Measurements from ENCODE around the gene ITGAX.

The ITGAX gene

DNA sequence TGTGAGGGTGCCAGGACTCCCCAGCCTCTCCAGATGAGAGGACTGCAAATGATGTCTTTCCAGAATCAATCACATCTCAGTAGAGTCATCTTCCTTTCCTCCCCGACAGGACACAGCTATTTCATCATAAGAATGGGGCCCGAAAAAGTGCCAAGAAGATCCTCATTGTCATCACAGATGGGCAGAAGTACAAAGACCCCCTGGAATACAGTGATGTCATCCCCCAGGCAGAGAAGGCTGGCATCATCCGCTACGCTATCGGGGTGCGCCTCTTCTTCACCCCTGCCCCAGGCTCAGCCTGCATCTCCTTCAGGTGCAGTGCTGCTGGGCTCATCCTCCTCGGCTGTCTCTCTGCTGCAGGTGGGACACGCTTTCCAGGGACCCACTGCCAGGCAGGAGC lies 52.4 kb downstream of the ITGAX start:
- H3K27me3 ChIP-seq (ENCODE audit: insufficient read depth, low read length, poor library complexity, severe bottlenecking) = no peaks in the 10 kb centered on the region
- peaks cover 20% of the 10 kb centered on the region for H3K4me1 ChIP-seq (ENCODE audit: insufficient read depth, low read length, poor library complexity, severe bottlenecking)
- H3K4me3 ChIP-seq (ENCODE audit: low read length, poor library complexity, severe bottlenecking) = no peak overlapping the region
- peaks cover 2% of the 10 kb centered on the region; the same call in 1 of the 2 replicates for H3F3A ChIP-seq (ENCODE audit: low read depth)
- no peaks in the 10 kb centered on the region for H4K20me1 ChIP-seq (ENCODE audit: insufficient read depth, low read length, poor library complexity, severe bottlenecking)
- no peaks in the 10 kb centered on the region for H3K9me2 ChIP-seq (replicated peaks; ENCODE audit: low read depth, low read length)
- no peak overlapping the region for H3K9ac ChIP-seq (ENCODE audit: low read depth, low read length, poor library complexity, severe bottlenecking)
- no peak overlapping the region for H2AFZ ChIP-seq (ENCODE audit: low read length)
- TF ChIP-seq, protein P1, sequence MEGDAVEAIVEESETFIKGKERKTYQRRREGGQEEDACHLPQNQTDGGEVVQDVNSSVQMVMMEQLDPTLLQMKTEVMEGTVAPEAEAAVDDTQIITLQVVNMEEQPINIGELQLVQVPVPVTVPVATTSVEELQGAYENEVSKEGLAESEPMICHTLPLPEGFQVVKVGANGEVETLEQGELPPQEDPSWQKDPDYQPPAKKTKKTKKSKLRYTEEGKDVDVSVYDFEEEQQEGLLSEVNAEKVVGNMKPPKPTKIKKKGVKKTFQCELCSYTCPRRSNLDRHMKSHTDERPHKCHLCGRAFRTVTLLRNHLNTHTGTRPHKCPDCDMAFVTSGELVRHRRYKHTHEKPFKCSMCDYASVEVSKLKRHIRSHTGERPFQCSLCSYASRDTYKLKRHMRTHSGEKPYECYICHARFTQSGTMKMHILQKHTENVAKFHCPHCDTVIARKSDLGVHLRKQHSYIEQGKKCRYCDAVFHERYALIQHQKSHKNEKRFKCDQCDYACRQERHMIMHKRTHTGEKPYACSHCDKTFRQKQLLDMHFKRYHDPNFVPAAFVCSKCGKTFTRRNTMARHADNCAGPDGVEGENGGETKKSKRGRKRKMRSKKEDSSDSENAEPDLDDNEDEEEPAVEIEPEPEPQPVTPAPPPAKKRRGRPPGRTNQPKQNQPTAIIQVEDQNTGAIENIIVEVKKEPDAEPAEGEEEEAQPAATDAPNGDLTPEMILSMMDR (conservative IDR thresholded peaks at IDR 0.05; ENCODE audit: low read length) = no peak
- no peak for TF ChIP-seq EZH2phosphoT487 (IDR thresholded peaks at IDR 0.05; ENCODE audit: borderline replicate concordance)
- peaks cover 4% of the 10 kb centered on the region; the same call in 1 of the 2 replicates for H3K79me2 ChIP-seq (ENCODE audit: insufficient read depth, low read length)
- no peaks in the 10 kb centered on the region for H3K36me3 ChIP-seq (ENCODE audit: insufficient read depth, low read length)
- H3K9me3 ChIP-seq (ENCODE audit: insufficient read depth, low read depth, low read length) = no peaks in the 10 kb centered on the region
- no peak overlapping the region for H3K4me2 ChIP-seq (ENCODE audit: low read depth, low read length, poor library complexity, severe bottlenecking)

DNA sequence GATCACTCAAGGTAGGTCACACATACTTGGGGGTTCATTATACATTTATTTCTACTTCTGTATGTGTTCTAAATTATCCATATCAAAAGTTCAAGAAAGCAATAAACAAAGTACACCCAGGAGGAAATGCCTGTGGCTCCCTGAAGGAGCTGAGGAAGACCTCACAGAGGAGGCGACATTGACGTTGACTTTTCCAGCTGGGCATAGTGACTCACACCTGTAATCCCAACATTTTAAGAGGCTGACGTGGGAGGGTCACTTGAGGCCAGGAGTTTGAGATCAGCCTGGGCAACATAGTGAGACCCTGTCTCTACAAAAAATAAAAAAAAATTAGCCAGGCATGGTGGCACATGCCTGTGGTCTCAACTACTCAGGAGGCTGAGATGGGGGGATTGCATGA lies 54.5 kb downstream of the ITGAX start:
- Histone ChIP-seq H4K20me1 (ENCODE audit: insufficient read depth, low read length, poor library complexity, severe bottlenecking) (no peaks in the 10 kb centered on the region), H3K9ac (ENCODE audit: low read depth, low read length, poor library complexity, severe bottlenecking) (no peak overlapping the region), H3F3A (ENCODE audit: low read depth) (no peaks in the 10 kb centered on the region), H3K4me1 (ENCODE audit: insufficient read depth, low read length, poor library complexity, severe bottlenecking) (peaks cover under 1% of the 10 kb centered on the region), H3K4me3 (ENCODE audit: low read length, poor library complexity, severe bottlenecking) (no peak overlapping the region), H3K36me3 (ENCODE audit: insufficient read depth, low read length) (no peaks in the 10 kb centered on the region), H3K27me3 (ENCODE audit: insufficient read depth, low read length, poor library complexity, severe bottlenecking) (no peaks in the 10 kb centered on the region), H2AFZ (ENCODE audit: low read length) (no peak overlapping the region), H3K9me2 (replicated peaks; ENCODE audit: low read depth, low read length) (no peaks in the 10 kb centered on the region), H3K4me2 (ENCODE audit: low read depth, low read length, poor library complexity, severe bottlenecking) (no peak overlapping the region), H3K79me2 (ENCODE audit: insufficient read depth, low read length) (no peaks in the 10 kb centered on the region), H3K9me3 (ENCODE audit: insufficient read depth, low read depth, low read length) (no peaks in the 10 kb centered on the region)
- TF ChIP-seq EZH2phosphoT487 (IDR thresholded peaks at IDR 0.05; ENCODE audit: borderline replicate concordance) = no peak
- TF ChIP-seq, protein P1 (conservative IDR thresholded peaks at IDR 0.05; ENCODE audit: low read length) = no peak

DNA sequence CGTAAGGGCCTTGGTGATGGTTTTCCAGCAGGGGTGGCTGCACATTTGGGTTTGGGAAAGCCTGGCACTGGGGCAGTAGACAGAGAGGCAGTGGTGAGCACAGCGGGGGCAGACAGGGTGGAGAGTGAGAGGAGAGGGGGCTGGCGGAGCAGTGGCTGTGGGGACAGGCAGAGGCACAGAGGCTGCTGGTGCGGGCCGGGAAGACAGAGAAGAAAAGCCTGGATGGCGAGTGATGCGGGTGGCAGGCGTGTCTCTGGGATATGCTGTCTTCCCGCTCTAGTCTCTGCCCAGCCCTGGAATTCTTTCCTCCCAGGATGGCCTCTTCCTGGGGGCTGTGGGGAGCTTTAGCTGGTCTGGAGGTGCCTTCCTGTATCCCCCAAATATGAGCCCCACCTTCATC lies 55.1 kb downstream of the ITGAX start:
- no peaks in the 10 kb centered on the region for H3K4me1 ChIP-seq (ENCODE audit: insufficient read depth, low read length, poor library complexity, severe bottlenecking)
- H3K4me2 ChIP-seq (ENCODE audit: low read depth, low read length, poor library complexity, severe bottlenecking) = no peak overlapping the region
- TF ChIP-seq EZH2phosphoT487 (IDR thresholded peaks at IDR 0.05; ENCODE audit: borderline replicate concordance) = no peak
- TF ChIP-seq, protein P1 (conservative IDR thresholded peaks at IDR 0.05; ENCODE audit: low read length) = no peak
- no peaks in the 10 kb centered on the region for H3K9me3 ChIP-seq (ENCODE audit: insufficient read depth, low read depth, low read length)
- H3K79me2 ChIP-seq (ENCODE audit: insufficient read depth, low read length) = no peaks in the 10 kb centered on the region
- no peaks in the 10 kb centered on the region for H3K36me3 ChIP-seq (ENCODE audit: insufficient read depth, low read length)
- no peaks in the 10 kb centered on the region for H4K20me1 ChIP-seq (ENCODE audit: insufficient read depth, low read length, poor library complexity, severe bottlenecking)
- no peak overlapping the region for H2AFZ ChIP-seq (ENCODE audit: low read length)
- H3F3A ChIP-seq (ENCODE audit: low read depth) = no peaks in the 10 kb centered on the region
- no peaks in the 10 kb centered on the region for H3K9me2 ChIP-seq (replicated peaks; ENCODE audit: low read depth, low read length)
- no peaks in the 10 kb centered on the region for H3K27me3 ChIP-seq (ENCODE audit: insufficient read depth, low read length, poor library complexity, severe bottlenecking)
- H3K4me3 ChIP-seq (ENCODE audit: low read length, poor library complexity, severe bottlenecking) = no peak overlapping the region
- H3K9ac ChIP-seq (ENCODE audit: low read depth, low read length, poor library complexity, severe bottlenecking) = no peak overlapping the region
